Keratinocyte (primary cell): ENCODE data around the gene LRRC4. TPM values are rescaled to one million over a fixed set of nuclear protein-coding genes. Genes with fewer than 3 reads are reported as not detected.

Experiments used
- DNase-seq: peaks from one replicate; pipeline ENCODE4 v3.0.0-alpha.2; 2011; ENCODE audit warnings: low read depth, missing footprints, low spot score
- FAIRE-seq: peaks from 2 replicates; lab custom pipeline; 2011; peaks lifted over from hg19 to GRCh38; lab: Jason Lieb, UNC
- H2AFZ ChIP-seq: 2 replicates; pipeline ENCODE4 v1.6.0; 2012; ENCODE audit warnings: low read length, control low read depth, inconsistent platforms; ENCODE audit not compliant: control insufficient read depth
- H3K27ac ChIP-seq: 2 replicates; pipeline ENCODE4 v1.5.1; 2011; ENCODE audit warnings: low read length; ENCODE audit not compliant: control insufficient read depth, insufficient read depth
- H3K27me3 ChIP-seq: 3 replicates; pipeline ENCODE4 v1.6.0; 2011; ENCODE audit warnings: low read length; ENCODE audit not compliant: control insufficient read depth, insufficient read depth; ENCODE audit errors: extremely low read depth
- H3K36me3 ChIP-seq, 2 experiments: 2 replicates in 1 of 2; 3 replicates in 1 of 2; pipeline ENCODE4 v1.5.1; 2011; ENCODE audit warnings: low read length in 2 of 2, mild to moderate bottlenecking in 1 of 2; ENCODE audit not compliant: control insufficient read depth in 2 of 2, insufficient read depth in 2 of 2; ENCODE audit errors: extremely low read depth in 1 of 2
- H3K4me1 ChIP-seq: 3 replicates; pipeline ENCODE4 v1.5.1; 2011; ENCODE audit warnings: low read length; ENCODE audit not compliant: control insufficient read depth, insufficient read depth; ENCODE audit errors: extremely low read depth
- H3K4me2 ChIP-seq: 3 replicates; pipeline ENCODE4 v1.6.0; 2011; ENCODE audit warnings: low read depth, low read length; ENCODE audit not compliant: control insufficient read depth, insufficient read depth; ENCODE audit errors: extremely low read depth
- H3K4me3 ChIP-seq, 3 experiments: fragments of 200-600 bp in 1 of 3; sonication (generic) in 1 of 3; 2 replicates in 2 of 3; 3 replicates in 1 of 3; pipeline ENCODE4 v1.5.1; 2011 to 2016; ENCODE audit warnings: low read length in 3 of 3, mild to moderate bottlenecking in 3 of 3, control low read depth in 2 of 3, inconsistent platforms in 1 of 3, low read depth in 1 of 3, mixed read lengths in 1 of 3, mixed run types in 1 of 3, moderate library complexity in 1 of 3; ENCODE audit not compliant: control insufficient read depth in 2 of 3, insufficient read depth in 2 of 3; ENCODE audit errors: extremely low read depth in 1 of 3
- H3K79me2 ChIP-seq: 2 replicates; pipeline ENCODE4 v1.6.0; 2012; ENCODE audit warnings: low read length; ENCODE audit not compliant: control insufficient read depth, insufficient read depth
- H3K9ac ChIP-seq: 3 replicates; pipeline ENCODE4 v1.6.0; 2011; ENCODE audit warnings: low read length; ENCODE audit not compliant: control insufficient read depth, insufficient read depth; ENCODE audit errors: extremely low read depth
- H3K9me1 ChIP-seq: 3 replicates; pipeline ENCODE4 v1.6.0; 2011; ENCODE audit warnings: low read length; ENCODE audit not compliant: control insufficient read depth, insufficient read depth; ENCODE audit errors: extremely low read depth
- H3K9me3 ChIP-seq: 2 replicates; pipeline ENCODE4 v1.5.1; 2012; ENCODE audit warnings: low read depth, low read length; ENCODE audit not compliant: control insufficient read depth
- H4K20me1 ChIP-seq: 3 replicates; pipeline ENCODE4 v1.6.0; 2011; ENCODE audit warnings: low read length; ENCODE audit not compliant: control insufficient read depth, insufficient read depth; ENCODE audit errors: extremely low read depth
- CTCF ChIP-seq, 3 experiments: IDR thresholded peaks in 1 of 3; conservative IDR thresholded peaks in 1 of 3; optimal IDR thresholded peaks in 1 of 3; 2 replicates in 2 of 3; 3 replicates in 1 of 3; pipeline versions ENCODE3 to v1.5.1; 2011; ENCODE audit warnings: low read length in 3 of 3, mild to moderate bottlenecking in 3 of 3, moderate library complexity in 2 of 3, control low read depth in 1 of 3, inconsistent platforms in 1 of 3; ENCODE audit not compliant: insufficient read depth in 2 of 3; ENCODE audit errors: extremely low read depth in 1 of 3
- EZH2 ChIP-seq: IDR thresholded peaks from one replicate; pipeline ENCODE4 v1.6.1; 2012; ENCODE audit warnings: inconsistent platforms, mild to moderate bottlenecking, low read length, moderate library complexity
- dilution Hi-C: fragments of 300-500 bp; cut with MboI; formaldehyde crosslinking; loops from one replicate; pipeline ENCODE4 v1.7.0; 2020; ENCODE audit warnings: low sequenced_read_pairs; ENCODE audit not compliant: extremely low pct_ligation_motif_present
- polyA plus RNA-seq, 5 experiments: library from polyadenylated mRNA; depleted of rRNA in 3 of 5; stranded (reverse) in 3 of 5; stranded (forward) in 1 of 5; unstranded in 1 of 5; fragments of >200 nt; gene quantifications; 1 replicate in 1 of 5; 2 replicates in 3 of 5; 3 replicates in 1 of 5; pipeline versions ENCODE4 v1.2.1 to v1.2.3, GENCODE V29; 2011 to 2012; ENCODE audit warnings: missing spikeins in 2 of 5, low read depth in 1 of 5, low replicate concordance in 1 of 5

Gene LRRC4
- polyA plus RNA-seq, 1 donor (not counting 4 experiments of a cell fraction or from before 2014, with no cell fraction given) = 0.07 TPM

- Histone ChIP-seq H4K20me1 (peaks cover 1% of the 10 kb centered on the region), H3K9me3 (no peaks in the 10 kb centered on the region), H3K79me2 (peaks cover under 1% of the 10 kb centered on the region), H3K27me3 (no peaks in the 10 kb centered on the region), H3K27ac (no peak overlapping the region), H2AFZ (no peak overlapping the region), H3K9ac (no peak overlapping the region), H3K9me1 (no peaks in the 10 kb centered on the region), H3K4me2 (no peak overlapping the region), H3K4me3 (no peak overlapping the region), H3K36me3 (peaks cover 0 to 2% of the 10 kb centered on the region in 2 experiments), H3K4me1 (peaks cover 3% of the 10 kb centered on the region)
- no peak for DNase-seq
- dilution Hi-C loops = no loop called here
- FAIRE-seq = no peak
- no peak for TF ChIP-seq CTCF (optimal IDR thresholded peaks at IDR 0.05 in 1 of 3, IDR thresholded peaks at IDR 0.05 in 1 of 3, conservative IDR thresholded peaks at IDR 0.05 in 1 of 3; ENCODE audit: extremely low read depth in 1 of 3, insufficient read depth in 2 of 3, low read length in 3 of 3)
- no peak for TF ChIP-seq EZH2
Measured at GRCh38 chr7:128037880-128038619, 6.8 kb upstream of the LRRC4 start.

GRCh38 chr7:128037081-128037480, 5.8 kb upstream of the LRRC4 start:
- dilution Hi-C loops = no loop called here
- Histone ChIP-seq H3K9me3 (no peaks in the 10 kb centered on the region), H4K20me1 (peaks cover 7% of the 10 kb centered on the region), H3K9me1 (no peaks in the 10 kb centered on the region), H2AFZ (no peak overlapping the region), H3K4me3 (no peak overlapping the region), H3K36me3 (no peaks in the 10 kb centered on the region), H3K79me2 (peaks cover 3% of the 10 kb centered on the region), H3K9ac (no peak overlapping the region), H3K4me2 (no peak overlapping the region), H3K27ac (no peak overlapping the region), H3K27me3 (no peaks in the 10 kb centered on the region), H3K4me1 (peaks cover 3% of the 10 kb centered on the region)
- no peak for FAIRE-seq
- no peak for TF ChIP-seq EZH2
- TF ChIP-seq CTCF (optimal IDR thresholded peaks at IDR 0.05 in 1 of 3, IDR thresholded peaks at IDR 0.05 in 1 of 3, conservative IDR thresholded peaks at IDR 0.05 in 1 of 3; ENCODE audit: extremely low read depth in 1 of 3, insufficient read depth in 2 of 3, low read length in 3 of 3) = no peak
- DNase-seq = no peak
